PC-9 (cell line): ENCODE results near the gene ST3GAL2. TPM values are rescaled to one million over a fixed set of nuclear protein-coding genes. Genes with fewer than 3 reads are reported as not detected.

Experiments used
- BruUV-seq: library from RNA; stranded (reverse); fragments of 400-500 nt; replicated peaks from 2 replicates; lab custom pipeline; 2021; lab: Mats Ljungman, UMichigan
- CTCF ChIA-PET: fragments of 300-600 bp; sonication (Branson Sonifier 250); formaldehyde crosslinking; loops from one replicate; lab custom pipeline; 2022; ENCODE audit warnings: antibody characterized with exemption; lab: Charles Lee
- POLR2A ChIA-PET: fragments of 300-600 bp; sonication (Branson Sonifier 250); formaldehyde crosslinking; loops from one replicate; lab custom pipeline; 2022; ENCODE audit warnings: antibody characterized with exemption; ENCODE audit not compliant: unreplicated experiment; lab: Charles Lee
- DNase-seq, 2 experiments: peaks; one replicate each; pipeline versions ENCODE4 v3.0.0 to v3.0.0-alpha.2; 2015 to 2022; ENCODE audit warnings: mixed read lengths in 1 of 2
- H2AFZ ChIP-seq: fragments of 200-600 bp; sonication (generic); 2 replicates; pipeline ENCODE4 v1.8.1; 2017; ENCODE audit warnings: antibody characterized with exemption
- H3F3A ChIP-seq: fragments of 200-600 bp; sonication (generic); 2 replicates; pipeline ENCODE4 v1.8.1; 2017; ENCODE audit warnings: antibody characterized with exemption, mild to moderate bottlenecking, low read depth; ENCODE audit not compliant: insufficient read depth
- H3K27ac ChIP-seq: fragments of 200-600 bp; sonication (generic); 2 replicates; pipeline ENCODE4 v1.6.1; 2016; ENCODE audit warnings: mixed run types
- H3K27me3 ChIP-seq: fragments of 200-600 bp; sonication (generic); 2 replicates; pipeline ENCODE4 v1.6.1; 2016; ENCODE audit warnings: low read depth, mixed run types; ENCODE audit not compliant: insufficient read depth
- H3K36me3 ChIP-seq: fragments of 200-600 bp; sonication (generic); 2 replicates; pipeline ENCODE4 v1.6.1; 2016; ENCODE audit warnings: low read depth, mixed run types
- H3K4me1 ChIP-seq: fragments of 200-600 bp; sonication (generic); replicated peaks from 2 replicates; pipeline ENCODE4 v1.6.1; 2016; ENCODE audit warnings: mixed run types; ENCODE audit not compliant: insufficient read depth
- H3K4me2 ChIP-seq: fragments of 200-600 bp; sonication (generic); 2 replicates; pipeline ENCODE4 v1.6.1; 2017; ENCODE audit warnings: mixed run types
- H3K4me3 ChIP-seq: fragments of 200-600 bp; sonication (generic); 2 replicates; pipeline ENCODE4 v1.6.1; 2016; ENCODE audit warnings: mixed run types
- H3K79me2 ChIP-seq: fragments of 200-600 bp; sonication (generic); 2 replicates; pipeline ENCODE4 v1.6.1; 2017; ENCODE audit warnings: low read depth, mixed run types
- H3K9me2 ChIP-seq: fragments of 200-600 bp; sonication (generic); 2 replicates; pipeline ENCODE4 v1.8.1; 2017; ENCODE audit warnings: mild to moderate bottlenecking; ENCODE audit not compliant: insufficient read depth
- H3K9me3 ChIP-seq: fragments of 200-600 bp; sonication (generic); 2 replicates; pipeline ENCODE4 v1.8.1; 2016; ENCODE audit warnings: low read depth; ENCODE audit not compliant: insufficient read depth
- H4K20me1 ChIP-seq: fragments of 200-600 bp; sonication (generic); 2 replicates; pipeline ENCODE4 v1.8.1; 2017; ENCODE audit not compliant: insufficient read depth
- CTCF ChIP-seq: fragments of 200-600 bp; sonication (generic); conservative IDR thresholded peaks from 2 replicates; pipeline ENCODE4 v1.6.1; 2017; ENCODE audit warnings: mixed run types, antibody characterized with exemption, mild to moderate bottlenecking, moderate library complexity
- EZH2 ChIP-seq: fragments of 200-600 bp; sonication (generic); IDR thresholded peaks from 2 replicates; pipeline ENCODE4 v1.8.0; 2017; ENCODE audit warnings: antibody characterized with exemption, low read depth
- intact Hi-C: fragments of 100-400 bp; cut with micrococcal nuclease; formaldehyde crosslinking; loops from one replicate; pipeline ENCODE4 v1.10.0; 2022; ENCODE audit not compliant: unreplicated experiment
- total RNA-seq: library from RNA; stranded (reverse); gene quantifications from 2 replicates; pipeline ENCODE4 v1.2.3, GENCODE V29; 2021

ST3GAL2 gene
- total RNA-seq, 1 experiment from 2014 or later, result 9.7 TPM

- H3K79me2 ChIP-seq, result no peaks in the 10 kb centered on the region
- no peak overlapping the region for H3K4me3 ChIP-seq
- no peak for DNase-seq
- ChIA-PET CTCF (no interaction called here), POLR2A (no interaction called here)
- no peak overlapping the region for H3K27ac ChIP-seq
- BruUV-seq, result no TSS peak
- no peaks in the 10 kb centered on the region for H3K9me2 ChIP-seq
- no peaks in the 10 kb centered on the region for H3K36me3 ChIP-seq
- H2AFZ ChIP-seq, result no peak overlapping the region
- H3K9me3 ChIP-seq, result no peaks in the 10 kb centered on the region
- no peaks in the 10 kb centered on the region for H3F3A ChIP-seq
- TF ChIP-seq CTCF (no peak), EZH2 (no peak)
- no peaks in the 10 kb centered on the region for H3K27me3 ChIP-seq
- H3K4me1 ChIP-seq, result 0 out of 2 replicates have a peak, but pooled peaks cover 6% of the 10 kb centered on the region
- intact Hi-C loops, result no loop called here
- no peaks in the 10 kb centered on the region for H4K20me1 ChIP-seq
- peak overlapping the region; percentile 79; the same call in 1 of the 2 replicates for H3K4me2 ChIP-seq
Observed at GRCh38 chr16:70440009-70440692, 1.3 kb upstream of the ST3GAL2 start.

GRCh38 chr16:70438585-70438968 is 323 bp downstream of the ST3GAL2 start:
- Histone ChIP-seq H2AFZ (no peak overlapping the region), H4K20me1 (no peaks in the 10 kb centered on the region), H3F3A (no peaks in the 10 kb centered on the region), H3K9me3 (no peaks in the 10 kb centered on the region), H3K27ac (no peak overlapping the region), H3K27me3 (no peaks in the 10 kb centered on the region), H3K4me1 (0 out of 2 replicates have a peak, but pooled peaks cover 6% of the 10 kb centered on the region), H3K9me2 (no peaks in the 10 kb centered on the region), H3K36me3 (no peaks in the 10 kb centered on the region), H3K4me3 (peak overlapping the region; percentile 55; the same call in 1 of the 2 replicates), H3K79me2 (no peaks in the 10 kb centered on the region), H3K4me2 (peak overlapping the region; percentile 64)
- intact Hi-C loops, result loop anchor here (2.0 kb wide), 1 partner anchor 16 kb away; the partner anchor contains the start of gene FCSK
- BruUV-seq, result no TSS peak
- no peak for DNase-seq
- ChIA-PET POLR2A (no interaction called here), CTCF (interaction anchor here (0.5 kb wide), 1 partner anchor 79 kb away, joined by 5 read pairs; no protein-coding TSS in a partner anchor)
- TF ChIP-seq EZH2 (no peak), CTCF (no peak)

DNA sequence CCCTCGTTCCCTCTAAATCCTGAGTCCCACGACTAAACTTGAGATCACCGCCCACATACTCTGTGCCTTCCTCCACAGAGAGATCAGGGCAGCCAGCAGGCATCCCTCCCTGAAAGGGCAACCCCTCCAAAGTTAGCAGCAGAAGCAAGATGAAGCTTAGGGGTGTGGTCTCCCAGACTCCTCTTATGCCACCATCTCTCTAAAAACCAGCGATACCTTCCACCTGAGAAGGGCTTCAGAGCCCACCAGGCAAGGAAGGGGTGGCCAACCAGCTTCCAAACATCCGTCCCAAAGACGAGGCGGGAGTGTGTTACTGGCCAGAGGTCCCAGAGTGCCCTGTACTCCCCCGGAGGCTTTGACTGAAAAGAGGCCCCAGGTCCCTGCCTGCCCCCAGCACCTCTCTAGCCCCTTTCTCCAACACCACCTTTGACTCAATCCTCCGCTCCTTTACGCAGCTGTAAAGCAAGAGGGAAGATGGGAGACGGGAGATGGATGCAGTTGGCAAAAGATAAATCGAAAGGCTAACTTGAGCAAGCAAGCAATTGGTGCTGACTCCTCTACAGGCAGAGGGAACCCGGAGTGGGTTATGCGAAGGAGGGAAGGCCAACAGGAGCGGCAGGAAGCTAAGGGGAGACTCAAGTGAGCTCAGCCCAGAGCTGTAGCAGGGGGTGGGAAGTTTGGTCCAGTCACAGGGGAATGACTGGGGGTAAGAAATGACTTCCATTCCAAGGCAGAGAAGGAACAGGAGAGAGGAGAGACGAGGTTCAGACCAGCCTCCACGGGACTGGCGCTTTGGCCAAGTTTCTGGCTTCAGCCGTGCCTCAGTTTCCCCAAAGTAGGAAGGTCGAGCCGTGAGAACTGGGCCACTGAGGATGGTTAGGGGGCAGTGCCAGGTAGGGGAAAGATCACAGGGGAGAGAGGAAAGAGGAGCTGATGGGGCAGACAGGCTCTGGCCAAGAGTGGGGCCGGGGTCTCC is 1.0 kb downstream of the ST3GAL2 start:
- H2AFZ ChIP-seq, result no peak overlapping the region
- intact Hi-C loops, result loop anchor here (2.0 kb wide), 1 partner anchor 17 kb away; the partner anchor contains the start of gene FCSK
- no peaks in the 10 kb centered on the region for H3F3A ChIP-seq
- BruUV-seq, result TSS peak; percentile 38
- no peaks in the 10 kb centered on the region for H3K36me3 ChIP-seq
- H3K27me3 ChIP-seq, result no peaks in the 10 kb centered on the region
- ChIA-PET POLR2A (no interaction called here), CTCF (interaction anchor here (0.5 kb wide), 1 partner anchor 79 kb away, joined by 5 read pairs; no protein-coding TSS in a partner anchor)
- H3K79me2 ChIP-seq, result no peaks in the 10 kb centered on the region
- H4K20me1 ChIP-seq, result no peaks in the 10 kb centered on the region
- no peak for DNase-seq
- H3K27ac ChIP-seq, result no peak overlapping the region
- H3K9me2 ChIP-seq, result no peaks in the 10 kb centered on the region
- peak overlapping the region; percentile 55; the same call in 1 of the 2 replicates for H3K4me3 ChIP-seq
- 0 out of 2 replicates have a peak, but pooled peaks cover 6% of the 10 kb centered on the region for H3K4me1 ChIP-seq
- TF ChIP-seq CTCF, result no peak
- no peak for TF ChIP-seq EZH2
- no peaks in the 10 kb centered on the region for H3K9me3 ChIP-seq
- peak overlapping the region; percentile 64 for H3K4me2 ChIP-seq
